ENCODE data around the gene ADRM1. TPM values are rescaled to one million over a fixed set of nuclear protein-coding genes. Genes with fewer than 3 reads are reported as not detected.

The ADRM1 gene
- total RNA-seq, 2 experiments from 2014 or later: 40.8 to 44.3 TPM

- Mint-ChIP-seq H3K27me3 (no peaks in the 10 kb centered on the region), H3K4me1 (ENCODE audit: low read depth) (peaks cover 26% of the 10 kb centered on the region), H3K27ac (peak overlapping the region; percentile 76), H3K4me3 (peak overlapping the region; percentile 93), H3K36me3 (ENCODE audit: low read depth) (peaks cover 55% of the 10 kb centered on the region), H3K9me3 (no peaks in the 10 kb centered on the region)
- ATAC-seq (ENCODE audit: poor library complexity) (no peak), DNase-seq (no peak)
- no peak overlapping the region for H3K27ac ChIP-seq (ENCODE audit: low read depth in 1 of 2, low read length in 2 of 2)
- CTCF ChIA-PET: interaction anchor here (2.6 kb wide), 1 partner anchor 78 kb away, joined by 12 read pairs; no protein-coding TSS in a partner anchor
- intact Hi-C loops (cut with DNase I, micrococcal nuclease): loop anchor here (2.0 to 5.0 kb wide), 4 partner anchors 63 to 503 kb away; partner anchors contain the start of gene LAMA5 (in 1 of the 2)
- peaks cover 51% of the 10 kb centered on the region for H3K36me3 ChIP-seq (ENCODE audit: insufficient read depth, low read length)
- peak overlapping the region; percentile 89 for H3K4me3 ChIP-seq (ENCODE audit: low read length)
- POLR2A ChIA-PET: no interaction called here
- TF ChIP-seq CTCF (IDR thresholded peaks at IDR 0.05): no peak
- H3K27me3 ChIP-seq (ENCODE audit: control insufficient read depth in 1 of 2, insufficient read depth in 2 of 2, low read length in 2 of 2): no peaks in the 10 kb centered on the region
- peaks cover 46% of the 10 kb centered on the region for H3K4me1 ChIP-seq (ENCODE audit: insufficient read depth, low read length)
- no peaks in the 10 kb centered on the region for H3K9me3 ChIP-seq (ENCODE audit: control insufficient read depth in 1 of 2, insufficient read depth in 1 of 2, low read length in 2 of 2)
Observed at GRCh38 chr20:62304331-62305148, 1.7 kb downstream of the ADRM1 start.

DNA sequence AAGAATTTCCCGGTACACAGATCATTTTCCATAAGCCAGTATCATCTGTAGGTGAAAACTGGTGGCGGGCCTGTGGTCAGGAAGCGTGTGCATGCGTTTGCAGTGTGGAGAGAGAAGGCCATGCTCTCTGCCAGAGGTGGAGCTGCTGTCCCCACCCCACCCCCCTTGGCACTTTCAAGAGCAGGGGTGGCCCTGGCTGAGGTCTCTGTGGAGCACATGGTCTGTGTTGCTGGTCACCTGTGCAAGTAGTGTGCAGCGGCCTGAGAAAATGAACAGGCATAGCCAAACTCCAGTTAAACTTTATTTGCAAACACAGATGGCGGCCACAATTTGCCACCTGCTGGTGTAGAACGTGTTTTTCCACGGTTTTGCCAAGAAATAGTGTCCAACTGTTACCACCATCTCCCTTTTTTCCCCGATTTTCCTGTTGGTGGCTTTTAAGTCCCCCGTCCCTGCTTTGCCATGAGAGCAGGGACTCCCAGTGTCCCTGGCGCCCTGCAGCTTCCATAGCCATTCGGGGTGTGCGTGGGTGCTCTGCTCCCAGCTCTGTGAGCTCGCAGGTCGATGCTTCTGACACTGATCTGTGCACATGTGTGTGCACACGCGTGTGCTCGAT is 2.5 kb downstream of the ADRM1 start:
- no peaks in the 10 kb centered on the region for H3K27me3 ChIP-seq (ENCODE audit: control insufficient read depth in 1 of 2, insufficient read depth in 2 of 2, low read length in 2 of 2)
- Mint-ChIP-seq H3K4me1 (ENCODE audit: low read depth) (peaks cover 26% of the 10 kb centered on the region), H3K27ac (peak overlapping the region; percentile 17), H3K36me3 (ENCODE audit: low read depth) (peaks cover 55% of the 10 kb centered on the region), H3K4me3 (peak overlapping the region; percentile 93), H3K27me3 (no peaks in the 10 kb centered on the region), H3K9me3 (no peaks in the 10 kb centered on the region)
- peaks cover 46% of the 10 kb centered on the region for H3K4me1 ChIP-seq (ENCODE audit: insufficient read depth, low read length)
- H3K36me3 ChIP-seq (ENCODE audit: insufficient read depth, low read length): peaks cover 51% of the 10 kb centered on the region
- no peak overlapping the region for H3K27ac ChIP-seq (ENCODE audit: low read depth in 1 of 2, low read length in 2 of 2)
- DNase-seq (no peak), ATAC-seq (ENCODE audit: poor library complexity) (no peak)
- no peak for TF ChIP-seq CTCF (IDR thresholded peaks at IDR 0.05)
- ChIA-PET CTCF (no interaction called here), POLR2A (no interaction called here)
- intact Hi-C loops (cut with DNase I, micrococcal nuclease): loop anchor here in 1 of 2 experiments (2.0 kb wide), 1 partner anchor 238 kb away; no protein-coding TSS in a partner anchor
- H3K4me3 ChIP-seq (ENCODE audit: low read length): peak overlapping the region; percentile 89
- H3K9me3 ChIP-seq (ENCODE audit: control insufficient read depth in 1 of 2, insufficient read depth in 1 of 2, low read length in 2 of 2): no peaks in the 10 kb centered on the region

DNA sequence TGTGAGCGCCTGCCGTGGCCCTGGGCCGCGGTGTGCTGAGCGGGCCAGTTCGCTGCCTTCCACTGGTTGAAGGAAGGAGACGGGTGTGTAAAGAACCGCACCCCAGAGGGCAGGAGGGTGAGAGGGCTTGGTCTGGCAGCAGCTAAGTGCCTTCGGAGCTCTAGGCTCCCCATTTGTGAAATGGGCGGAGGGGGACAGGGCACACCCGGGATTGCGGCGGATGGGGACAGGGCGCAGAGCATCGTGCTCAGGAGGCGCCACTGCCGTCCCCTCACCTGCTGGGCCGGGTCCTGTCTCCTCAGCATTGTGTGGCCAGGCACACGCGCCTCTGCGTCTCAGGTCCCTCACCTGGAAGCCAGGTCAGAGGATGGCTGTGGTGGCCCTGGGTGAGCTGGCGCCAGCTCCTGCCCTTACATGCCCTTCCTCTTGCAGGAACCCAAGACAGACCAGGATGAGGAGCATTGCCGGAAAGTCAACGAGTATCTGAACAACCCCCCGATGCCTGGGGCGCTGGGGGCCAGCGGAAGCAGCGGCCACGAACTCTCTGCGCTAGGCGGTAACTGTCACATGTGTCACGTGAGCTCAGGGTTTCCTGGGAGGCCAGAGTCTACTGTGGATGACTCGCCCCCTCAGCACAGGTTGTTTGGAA is 3.1 kb downstream of the ADRM1 start:
- Histone ChIP-seq H3K36me3 (ENCODE audit: insufficient read depth, low read length) (peaks cover 51% of the 10 kb centered on the region), H3K4me1 (ENCODE audit: insufficient read depth, low read length) (peaks cover 46% of the 10 kb centered on the region), H3K4me3 (ENCODE audit: low read length) (no peak overlapping the region), H3K27me3 (ENCODE audit: control insufficient read depth in 1 of 2, insufficient read depth in 2 of 2, low read length in 2 of 2) (no peaks in the 10 kb centered on the region), H3K27ac (ENCODE audit: low read depth in 1 of 2, low read length in 2 of 2) (no peak overlapping the region), H3K9me3 (ENCODE audit: control insufficient read depth in 1 of 2, insufficient read depth in 1 of 2, low read length in 2 of 2) (no peaks in the 10 kb centered on the region)
- no peaks in the 10 kb centered on the region for H3K9me3 Mint-ChIP-seq
- H3K27ac Mint-ChIP-seq: peak overlapping the region; percentile 17
- peaks cover 55% of the 10 kb centered on the region for H3K36me3 Mint-ChIP-seq (ENCODE audit: low read depth)
- no peak for ATAC-seq (ENCODE audit: poor library complexity)
- H3K4me1 Mint-ChIP-seq (ENCODE audit: low read depth): peaks cover 26% of the 10 kb centered on the region
- H3K27me3 Mint-ChIP-seq: no peaks in the 10 kb centered on the region
- POLR2A ChIA-PET: no interaction called here
- TF ChIP-seq CTCF (IDR thresholded peaks at IDR 0.05): no peak
- CTCF ChIA-PET: interaction anchor here (1.7 kb wide), 1 partner anchor 77 kb away, joined by 4 read pairs; no protein-coding TSS in a partner anchor
- no peak for DNase-seq
- intact Hi-C loops (cut with DNase I, micrococcal nuclease): loop anchor here in 1 of 2 experiments (2.0 kb wide), 1 partner anchor 239 kb away; no protein-coding TSS in a partner anchor
- peak overlapping the region; percentile 70 for H3K4me3 Mint-ChIP-seq

Measured in CD4-positive, alpha-beta T cell (primary cell).